Measurements from ENCODE around the gene MAP7D3. TPM values are rescaled to one million over a fixed set of nuclear protein-coding genes. Genes with fewer than 3 reads are reported as not detected.

Gene MAP7D3
- total RNA-seq, 4 donors from 2014 or later: 10.5 to 26.1 (median 13.9) TPM

DNA sequence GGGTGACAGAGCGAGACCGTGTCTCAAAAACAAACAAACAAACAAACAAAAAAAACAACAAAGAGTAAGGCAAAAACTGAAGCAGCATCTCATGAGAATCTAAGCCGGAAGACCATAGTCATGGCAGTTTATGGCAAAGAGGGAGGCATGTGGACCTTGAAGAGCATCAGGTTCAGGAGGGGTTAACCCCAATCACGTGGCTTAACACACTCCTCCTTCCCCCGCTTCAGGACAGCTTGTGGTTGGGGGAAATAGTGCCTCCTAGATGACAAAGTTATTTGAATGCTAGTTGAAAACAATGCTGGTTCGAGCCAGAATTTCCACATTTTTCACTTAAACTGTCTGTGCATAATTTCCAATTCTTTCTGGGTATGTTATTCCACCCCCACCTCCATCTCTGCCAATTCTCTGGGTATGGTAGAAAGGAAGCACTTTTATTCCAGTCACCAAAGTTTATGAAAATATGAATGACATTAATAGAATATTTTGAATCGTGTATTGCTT is 11.7 kb upstream of the MAP7D3 start:
- in situ Hi-C loops (cut with MboI; ENCODE audit: low sequenced_read_pairs in 4 of 4): loop anchor here (10.0 to 25.0 kb wide), 6 partner anchors 48 to 251 kb away; no protein-coding TSS in a partner anchor
- H3K27ac ChIP-seq: no peak overlapping the region
- intact Hi-C loops (cut with DNase I; ENCODE audit: low total_unique reads): no loop called here

GRCh38 chrX:136262243-136262642 is 11.0 kb upstream of the MAP7D3 start:
- intact Hi-C loops (cut with DNase I; ENCODE audit: low total_unique reads) (no loop called here), in situ Hi-C loops (cut with MboI; ENCODE audit: low sequenced_read_pairs in 4 of 4) (loop anchor here (10.0 to 25.0 kb wide), 6 partner anchors 47 to 250 kb away; no protein-coding TSS in a partner anchor)
- ATAC-seq: no peak
- TF ChIP-seq POLR2A (IDR thresholded peaks at IDR 0.05): no peak
- no peak for TF ChIP-seq CTCF (IDR thresholded peaks at IDR 0.05 in 4 of 5, conservative IDR thresholded peaks at IDR 0.05 in 1 of 5)
- H3K4me3 ChIP-seq: no peak overlapping the region
- no peaks in the 10 kb centered on the region for H3K9me3 ChIP-seq
- H3K4me1 ChIP-seq: peaks cover 0 to 4% of the 10 kb centered on the region in 2 donors
- H3K27ac ChIP-seq: no peak overlapping the region
- H3K36me3 ChIP-seq: no peaks in the 10 kb centered on the region
- no peaks in the 10 kb centered on the region for H3K27me3 ChIP-seq
- DNase-seq: no peak

More for the DNA sequence above, 11.7 kb upstream of the MAP7D3 start:
- Histone ChIP-seq H3K9me3 (no peaks in the 10 kb centered on the region), H3K36me3 (no peaks in the 10 kb centered on the region), H3K4me1 (peaks cover 0 to 4% of the 10 kb centered on the region in 2 donors), H3K27me3 (no peaks in the 10 kb centered on the region), H3K4me3 (no peak overlapping the region)
- DNase-seq: no peak
- no peak for TF ChIP-seq POLR2A (IDR thresholded peaks at IDR 0.05)
- no peak for TF ChIP-seq CTCF (IDR thresholded peaks at IDR 0.05 in 4 of 5, conservative IDR thresholded peaks at IDR 0.05 in 1 of 5)
- no peak for ATAC-seq

DNA sequence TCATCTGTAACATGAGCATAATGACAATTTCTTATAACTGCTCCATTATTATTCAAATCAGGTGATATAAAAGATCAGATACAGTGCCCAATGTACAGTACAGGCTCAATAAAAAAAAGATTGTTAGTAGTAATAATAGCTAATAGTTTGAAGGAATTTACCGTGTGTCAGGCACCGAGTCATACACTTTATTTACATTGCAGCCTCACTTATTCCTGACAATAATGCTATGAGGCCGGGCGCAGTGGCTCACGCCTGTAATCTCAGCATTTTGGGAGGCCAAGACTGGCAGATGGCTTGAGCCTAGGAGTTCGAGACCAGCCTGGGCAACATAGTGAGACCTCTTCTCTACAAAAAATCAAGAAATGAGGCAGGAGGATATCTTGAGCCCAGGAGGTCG is 10.1 kb upstream of the MAP7D3 start:
- Histone ChIP-seq H3K4me3 (no peak overlapping the region), H3K27me3 (no peaks in the 10 kb centered on the region), H3K36me3 (no peaks in the 10 kb centered on the region), H3K4me1 (peaks cover 0 to 4% of the 10 kb centered on the region in 2 donors), H3K9me3 (no peaks in the 10 kb centered on the region), H3K27ac (no peak overlapping the region)
- ATAC-seq (no peak), DNase-seq (no peak)
- in situ Hi-C loops (cut with MboI; ENCODE audit: low sequenced_read_pairs in 4 of 4): loop anchor here (10.0 to 25.0 kb wide), 6 partner anchors 47 to 249 kb away; no protein-coding TSS in a partner anchor
- no peak for TF ChIP-seq POLR2A (IDR thresholded peaks at IDR 0.05)
- TF ChIP-seq CTCF (IDR thresholded peaks at IDR 0.05 in 4 of 5, conservative IDR thresholded peaks at IDR 0.05 in 1 of 5): no peak
- intact Hi-C loops (cut with DNase I; ENCODE audit: low total_unique reads): no loop called here

- TF ChIP-seq POLR2A (IDR thresholded peaks at IDR 0.05) (no peak), CTCF (IDR thresholded peaks at IDR 0.05 in 4 of 5, conservative IDR thresholded peaks at IDR 0.05 in 1 of 5) (no peak)
- in situ Hi-C loops (cut with MboI; ENCODE audit: low sequenced_read_pairs in 4 of 4) (loop anchor here (10.0 to 25.0 kb wide), 6 partner anchors 46 to 248 kb away; no protein-coding TSS in a partner anchor), intact Hi-C loops (cut with DNase I; ENCODE audit: low total_unique reads) (no loop called here)
- H3K9me3 ChIP-seq: no peaks in the 10 kb centered on the region
- peaks cover 0 to 4% of the 10 kb centered on the region in 2 donors for H3K4me1 ChIP-seq
- H3K27me3 ChIP-seq: no peaks in the 10 kb centered on the region
- DNase-seq (no peak), ATAC-seq (no peak)
- no peak overlapping the region for H3K27ac ChIP-seq
- no peak overlapping the region for H3K4me3 ChIP-seq
- H3K36me3 ChIP-seq: no peaks in the 10 kb centered on the region
Measured at GRCh38 chrX:136260776-136261175, 9.6 kb upstream of the MAP7D3 start.

Measured in gastrocnemius medialis (tissue), 4 donors.